ENCODE data around the gene TANC1. TPM values are rescaled to one million over a fixed set of nuclear protein-coding genes. Genes with fewer than 3 reads are reported as not detected.

The TANC1 gene
- total RNA-seq, 1 donor from 2014 or later: 30.3 TPM

DNA sequence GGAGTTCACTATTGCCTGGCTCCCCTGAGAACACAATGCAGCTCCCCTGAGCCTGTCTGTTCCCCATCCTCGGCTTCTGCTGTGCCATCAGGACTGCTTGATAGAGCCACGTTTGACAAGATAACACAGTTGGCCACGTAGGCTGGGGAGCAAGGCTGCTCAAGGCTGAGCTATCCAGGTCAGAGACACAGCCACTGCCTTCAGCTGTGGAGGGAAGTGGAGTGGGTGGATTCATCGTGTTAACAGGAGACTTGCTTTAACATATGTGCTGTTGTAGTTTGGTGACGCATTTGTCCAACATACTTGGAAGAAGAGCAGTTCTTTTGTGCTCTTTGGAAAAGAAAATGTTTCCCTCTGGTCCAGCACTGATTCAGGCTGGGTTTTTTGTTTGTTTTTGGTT is 249.2 kb downstream of the TANC1 start:
- DNase-seq (ENCODE audit: low spot score): no peak

DNA sequence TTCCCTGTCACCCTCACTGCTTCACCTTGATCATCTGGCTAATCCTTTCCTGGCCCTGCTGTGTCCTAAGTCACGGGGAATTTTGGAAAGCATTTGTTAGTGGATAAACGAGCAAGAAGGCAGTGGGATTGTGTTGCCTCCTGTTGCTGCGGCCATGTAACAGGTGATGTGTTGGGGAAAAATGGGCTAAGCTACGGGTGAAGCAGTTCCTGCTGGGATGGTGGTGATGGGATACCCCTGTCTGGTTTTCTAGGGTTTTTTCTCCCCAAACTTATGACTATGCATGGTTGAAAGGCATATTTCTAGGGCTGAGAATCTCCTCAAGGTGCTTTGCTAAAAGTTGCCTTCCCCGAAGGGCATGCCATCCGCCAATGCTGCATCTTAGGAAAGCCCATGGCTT is 249.9 kb downstream of the TANC1 start:
- no peak for DNase-seq (ENCODE audit: low spot score)

DNA sequence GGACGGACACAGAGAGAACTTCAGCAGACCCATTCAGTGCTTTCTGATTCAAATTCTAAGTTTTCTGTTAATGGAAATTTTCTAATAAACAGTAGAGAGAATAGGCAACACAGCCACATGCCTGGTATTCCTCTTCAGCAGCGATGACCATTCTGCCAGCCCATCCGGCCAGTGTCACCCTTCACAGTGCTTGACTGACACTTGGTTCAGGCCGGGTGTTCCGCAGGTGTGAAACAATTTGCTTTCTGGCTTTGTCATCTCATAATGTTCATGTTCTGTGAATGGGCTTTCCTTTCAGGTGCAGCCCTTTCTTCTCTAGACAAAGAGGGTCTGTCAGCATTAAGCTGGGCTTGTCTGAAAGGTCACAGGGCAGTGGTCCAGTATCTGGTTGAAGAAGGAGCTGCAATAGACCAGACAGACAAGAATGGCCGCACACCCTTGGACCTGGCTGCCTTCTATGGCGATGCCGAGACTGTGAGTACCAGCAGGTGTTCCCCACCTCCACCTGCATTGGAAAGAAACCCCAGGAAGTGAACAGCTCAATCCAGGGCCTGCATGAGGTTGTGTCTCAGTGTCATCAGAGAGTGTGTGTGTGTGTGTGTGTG is 251.1 kb downstream of the TANC1 start:
- DNase-seq (ENCODE audit: low spot score): no peak

DNA sequence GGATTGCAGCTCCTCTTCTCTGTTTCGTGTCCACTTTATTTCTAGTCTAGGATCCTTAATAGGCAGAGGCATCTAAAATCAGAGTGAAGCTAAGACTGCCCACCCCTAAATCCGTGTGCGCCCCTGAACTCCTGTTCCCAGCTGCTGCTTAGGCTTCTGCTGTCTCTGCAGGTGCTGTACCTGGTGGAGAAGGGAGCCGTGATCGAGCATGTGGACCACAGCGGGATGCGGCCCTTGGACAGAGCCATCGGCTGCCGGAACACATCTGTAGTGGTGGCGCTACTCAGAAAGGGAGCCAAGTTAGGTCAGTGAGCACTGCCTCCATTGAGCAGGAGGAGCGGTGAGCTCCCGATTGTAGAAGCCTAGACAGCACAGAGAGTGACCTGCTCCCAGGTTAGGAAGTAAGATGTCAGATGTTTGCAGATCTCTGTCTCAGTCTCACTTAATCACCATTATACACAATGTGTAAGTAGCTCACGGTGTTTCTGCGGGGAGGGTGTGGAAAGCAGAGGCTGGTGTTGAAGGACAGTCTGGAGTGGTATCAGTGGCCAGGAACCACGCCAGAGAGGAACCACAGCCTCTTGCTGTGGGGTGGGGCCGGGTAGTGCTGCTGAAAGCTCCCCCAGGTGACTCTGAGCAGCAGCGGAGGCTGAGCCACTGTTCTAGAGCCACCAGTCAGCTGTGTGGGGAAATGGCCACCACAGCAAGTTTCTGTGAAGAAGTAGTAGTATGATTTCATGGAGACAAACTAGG is 255.8 kb downstream of the TANC1 start:
- DNase-seq (ENCODE audit: low spot score): no peak

DNA sequence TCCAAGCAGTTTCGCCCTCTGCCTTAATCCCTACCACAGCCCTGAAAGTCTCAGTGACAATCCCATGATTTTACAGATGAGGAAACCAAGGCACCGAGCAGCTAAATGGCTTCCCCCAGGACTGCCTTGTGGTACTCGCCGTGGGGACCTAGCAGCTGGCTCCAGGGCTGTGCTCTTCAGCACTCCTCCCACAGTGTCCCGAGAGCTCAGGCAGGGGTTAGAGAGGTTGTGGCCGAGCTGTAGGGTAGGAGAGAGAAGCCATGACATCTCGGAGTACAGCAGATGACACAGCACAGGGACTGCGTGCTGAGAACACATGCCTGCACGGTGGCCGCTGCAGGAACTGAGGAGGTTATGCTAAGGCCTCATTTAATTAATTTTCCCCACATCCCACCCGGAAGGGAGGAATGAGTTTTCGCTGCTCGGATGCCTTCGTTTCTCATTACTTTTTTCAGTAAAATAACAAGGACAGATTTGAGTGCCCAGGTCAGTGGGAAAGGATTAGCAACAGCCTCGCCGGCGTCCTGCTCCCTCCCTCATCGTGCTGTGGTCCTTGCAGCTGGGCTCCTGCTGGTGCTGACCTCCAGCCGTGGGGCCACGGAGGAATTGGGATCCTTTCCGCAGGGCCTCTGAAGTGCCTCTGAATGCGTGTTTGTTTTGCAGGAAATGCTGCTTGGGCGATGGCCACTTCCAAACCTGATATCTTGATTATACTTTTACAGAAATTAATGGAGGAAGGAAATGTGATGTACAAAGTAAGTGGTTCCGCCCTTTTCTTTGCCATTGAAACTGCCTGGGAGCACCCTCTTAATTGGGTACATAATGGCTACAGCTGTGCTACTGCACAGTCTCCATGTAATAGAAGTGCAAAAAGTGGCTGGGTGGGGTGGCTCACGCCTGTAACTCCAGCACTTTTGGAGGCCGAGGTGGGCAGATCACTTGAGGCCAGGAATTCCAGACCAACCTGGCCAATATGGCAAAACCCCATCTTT is 256.9 kb downstream of the TANC1 start:
- no peak for DNase-seq (ENCODE audit: low spot score)

DNA sequence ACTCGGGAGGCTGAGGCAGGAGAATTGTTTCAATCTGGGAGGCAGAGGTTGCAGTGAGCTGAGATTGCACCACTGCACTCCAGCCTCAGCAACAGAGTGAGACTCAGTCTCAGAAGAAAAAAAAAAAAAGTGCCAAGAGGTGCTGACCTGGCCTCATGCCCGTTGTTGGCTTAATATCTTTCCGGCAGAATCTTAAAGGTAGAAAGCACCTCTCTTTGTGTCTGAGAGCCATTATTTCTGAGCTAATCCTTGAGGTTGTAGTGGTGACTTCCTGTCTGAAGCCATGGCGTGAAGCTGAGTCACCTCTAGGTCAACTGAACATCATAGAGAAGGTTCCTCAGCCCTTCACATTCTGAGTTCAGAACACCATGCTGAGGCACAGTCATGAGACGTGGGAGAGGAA is 257.6 kb downstream of the TANC1 start:
- no peak for DNase-seq (ENCODE audit: low spot score)

DNA sequence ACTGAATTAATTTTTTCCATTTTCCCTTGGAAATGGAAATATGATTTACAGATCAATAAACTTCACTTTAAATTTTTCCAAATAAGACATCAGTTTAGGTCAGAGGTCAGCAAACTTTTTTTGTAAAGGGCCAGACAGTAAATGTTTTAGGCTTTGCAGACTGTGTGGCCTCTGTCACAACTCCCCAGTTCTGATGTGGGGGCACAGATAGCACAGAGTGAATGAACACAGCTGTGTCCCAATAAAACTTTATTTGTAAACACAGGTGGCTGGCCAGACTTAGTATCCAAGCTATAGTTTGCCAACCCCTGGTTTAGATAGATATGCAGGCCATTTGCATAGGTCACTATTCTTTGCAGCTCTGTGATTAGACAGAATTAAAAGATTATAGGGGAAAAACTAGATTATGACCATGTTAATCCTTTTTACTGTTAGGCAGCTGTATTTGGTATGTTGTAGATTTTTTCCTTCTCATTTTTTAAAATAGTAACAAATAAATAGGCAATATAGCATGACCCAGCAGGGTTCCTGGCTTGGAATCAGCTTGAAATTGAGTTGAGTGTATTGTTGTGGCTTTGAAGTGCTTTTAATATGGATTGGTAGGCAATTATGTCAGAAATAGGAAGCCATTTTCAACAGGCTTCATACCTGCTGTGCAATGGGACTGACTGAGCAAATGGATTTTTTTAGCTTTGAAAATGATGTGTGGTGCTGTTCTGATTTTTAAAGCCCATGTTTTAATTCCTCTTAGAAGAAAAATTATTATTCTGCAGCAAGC is 258.4 kb downstream of the TANC1 start:
- no peak for DNase-seq (ENCODE audit: low spot score)

DNA sequence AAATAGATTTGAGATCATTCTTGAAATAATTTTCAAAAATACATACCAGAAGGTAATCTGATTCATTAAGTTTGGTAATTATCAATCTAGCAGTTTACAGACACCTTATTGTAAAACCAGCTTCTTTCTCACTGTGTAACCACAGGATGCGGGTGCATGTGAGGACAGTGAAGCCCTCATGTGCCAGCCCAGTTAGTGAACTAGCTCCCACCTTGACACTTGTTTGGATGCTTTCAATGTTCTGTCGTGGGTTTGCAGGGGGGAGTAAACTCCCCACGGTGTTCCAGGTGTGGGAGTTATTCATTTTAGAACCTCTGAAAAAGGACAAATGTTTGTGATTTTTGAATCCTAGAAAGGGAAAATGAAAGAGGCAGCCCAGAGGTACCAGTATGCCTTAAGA is 259.0 kb downstream of the TANC1 start:
- no peak for DNase-seq (ENCODE audit: low spot score)

DNA sequence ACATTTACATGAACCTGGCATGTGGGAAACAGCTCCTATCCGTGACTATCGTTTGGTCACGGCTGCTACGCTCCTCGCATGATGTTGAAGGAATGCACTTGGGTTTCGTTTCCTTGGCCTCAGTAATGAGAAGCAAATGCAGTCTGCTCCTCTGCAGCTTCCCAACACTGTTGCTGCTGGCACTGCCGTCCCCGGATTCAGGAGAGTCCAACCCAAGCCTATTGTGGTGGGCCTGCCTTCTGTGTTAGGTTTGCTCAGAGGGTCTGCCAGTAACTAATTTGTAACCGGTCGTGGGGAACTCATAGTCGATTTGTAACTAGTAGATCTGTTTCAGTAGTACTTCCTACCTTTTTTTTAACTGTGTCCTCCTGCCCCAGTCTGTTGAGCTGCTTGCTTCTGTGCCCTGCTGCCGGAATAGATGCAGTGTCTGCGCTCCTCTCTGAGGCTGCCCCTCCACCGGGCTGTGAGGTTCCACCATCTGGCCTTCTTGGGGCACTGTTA is 259.7 kb downstream of the TANC1 start:
- DNase-seq (ENCODE audit: low spot score): no peak

DNA sequence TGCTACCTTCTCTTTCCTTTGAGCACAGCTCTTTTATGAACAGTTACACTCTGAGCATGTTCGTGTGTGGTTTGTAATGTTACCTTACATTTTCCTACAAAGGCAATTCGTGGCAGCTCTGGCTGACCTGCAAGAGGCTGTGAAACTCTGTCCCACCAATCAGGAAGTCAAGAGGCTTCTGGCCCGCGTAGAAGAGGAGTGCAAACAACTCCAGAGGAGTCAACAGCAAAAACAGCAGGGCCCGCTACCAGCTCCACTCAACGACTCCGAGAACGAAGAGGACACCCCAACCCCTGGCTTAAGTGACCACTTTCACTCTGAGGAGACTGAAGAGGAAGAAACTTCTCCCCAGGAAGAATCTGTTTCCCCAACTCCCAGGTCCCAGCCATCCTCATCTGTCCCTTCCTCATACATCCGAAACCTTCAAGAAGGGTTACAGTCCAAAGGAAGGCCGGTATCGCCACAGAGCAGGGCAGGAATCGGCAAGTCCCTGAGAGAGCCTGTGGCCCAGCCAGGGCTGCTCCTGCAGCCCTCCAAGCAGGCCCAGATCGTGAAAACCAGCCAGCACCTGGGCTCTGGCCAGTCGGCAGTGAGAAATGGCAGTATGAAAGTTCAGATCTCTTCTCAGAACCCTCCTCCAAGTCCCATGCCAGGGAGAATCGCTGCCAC is 261.2 kb downstream of the TANC1 start:
- DNase-seq (ENCODE audit: low spot score): no peak

DNA sequence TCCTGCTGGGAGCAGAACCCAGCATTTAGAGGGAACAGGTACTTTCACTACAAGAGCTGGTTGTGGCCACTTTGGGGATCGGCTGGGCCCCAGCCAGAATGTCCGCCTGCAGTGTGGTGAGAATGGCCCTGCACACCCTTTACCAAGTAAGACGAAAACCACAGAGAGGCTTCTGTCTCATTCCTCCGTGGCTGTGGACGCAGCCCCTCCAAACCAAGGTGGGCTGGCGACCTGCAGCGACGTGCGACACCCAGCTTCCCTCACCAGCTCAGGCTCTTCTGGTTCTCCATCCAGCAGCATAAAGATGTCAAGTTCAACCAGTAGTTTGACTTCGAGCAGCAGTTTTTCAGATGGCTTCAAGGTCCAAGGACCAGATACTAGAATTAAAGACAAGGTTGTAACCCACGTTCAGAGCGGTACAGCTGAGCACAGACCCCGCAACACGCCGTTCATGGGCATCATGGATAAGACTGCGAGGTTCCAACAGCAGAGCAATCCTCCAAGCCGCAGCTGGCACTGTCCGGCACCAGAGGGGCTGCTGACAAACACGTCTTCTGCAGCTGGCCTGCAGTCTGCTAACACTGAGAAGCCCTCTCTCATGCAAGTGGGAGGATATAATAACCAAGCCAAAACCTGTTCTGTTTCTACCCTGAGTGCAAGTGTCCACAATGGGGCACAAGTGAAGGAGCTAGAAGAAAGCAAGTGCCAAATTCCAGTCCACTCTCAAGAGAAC is 261.9 kb downstream of the TANC1 start:
- no peak for DNase-seq (ENCODE audit: low spot score)

DNA sequence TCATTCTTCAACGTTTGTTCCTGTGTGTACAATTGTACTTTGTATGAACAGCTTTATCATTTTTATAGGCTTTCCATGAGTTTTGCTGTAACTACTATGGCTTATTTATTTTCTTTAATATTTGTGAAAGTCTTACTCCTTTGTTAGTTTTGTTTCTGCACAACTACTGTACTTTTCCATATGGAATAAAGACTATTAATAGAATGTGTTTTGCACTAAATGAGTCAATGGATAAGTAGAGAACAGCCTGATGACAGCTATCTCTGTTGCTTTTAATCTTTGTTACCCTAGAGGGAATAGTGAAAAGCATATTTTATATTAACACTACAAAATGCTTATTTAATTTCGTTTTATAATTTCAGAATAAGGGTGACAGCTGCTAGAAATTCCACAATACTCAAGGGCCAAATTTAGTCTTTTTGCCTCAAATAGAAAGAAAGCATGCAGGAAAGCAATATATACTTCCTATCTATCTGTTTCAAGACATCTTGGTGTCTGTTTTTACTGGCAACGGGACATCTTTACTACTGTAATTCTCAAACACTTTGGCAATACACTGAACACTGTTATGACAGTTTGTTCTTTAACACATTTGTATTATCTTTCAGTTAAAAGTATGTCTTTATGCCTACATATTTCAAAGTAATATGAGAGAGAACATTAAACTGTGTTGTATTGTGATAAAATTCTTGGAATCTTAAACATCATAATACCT is 264.2 kb downstream of the TANC1 start:
- no peak for DNase-seq (ENCODE audit: low spot score)

DNA sequence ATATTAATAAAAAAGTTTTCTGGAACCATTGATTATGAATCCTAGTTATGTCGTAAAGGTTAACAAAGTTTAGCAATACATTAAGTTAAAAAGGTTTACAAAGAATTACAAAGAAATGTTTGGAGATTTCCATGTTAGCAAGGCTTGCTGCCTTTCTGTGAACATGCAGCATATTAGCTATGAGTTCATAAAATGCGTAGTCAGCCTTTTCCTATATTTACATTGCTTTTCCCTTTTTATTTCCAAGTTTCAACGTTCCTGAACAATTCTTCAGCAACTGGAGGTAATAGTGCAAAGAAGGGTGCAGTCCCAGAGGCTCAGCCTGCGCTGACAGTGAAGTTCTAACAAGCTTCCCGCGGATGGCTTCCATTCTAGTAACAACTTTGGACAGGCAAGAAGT is 266.4 kb downstream of the TANC1 start:
- no peak for DNase-seq (ENCODE audit: low spot score)

DNA sequence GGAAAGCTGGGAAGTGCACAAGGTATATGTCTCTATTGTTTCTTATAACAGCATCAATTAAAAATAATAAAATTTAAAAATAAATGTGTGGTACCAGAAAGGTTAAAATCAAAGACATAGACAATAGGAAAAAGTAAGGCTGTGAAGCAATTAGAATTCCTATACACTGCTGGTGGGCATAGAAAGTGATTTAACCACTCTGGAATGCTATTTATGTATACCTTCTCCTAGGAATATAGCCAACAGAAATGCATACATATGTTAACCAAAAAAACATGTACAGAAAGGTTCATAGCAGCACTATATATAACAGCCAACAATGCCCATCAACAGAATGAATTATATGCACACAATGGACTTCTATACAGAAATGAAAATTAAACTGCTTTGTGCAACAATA is 275.1 kb downstream of the TANC1 start:
- DNase-seq (ENCODE audit: low spot score): no peak

DNA sequence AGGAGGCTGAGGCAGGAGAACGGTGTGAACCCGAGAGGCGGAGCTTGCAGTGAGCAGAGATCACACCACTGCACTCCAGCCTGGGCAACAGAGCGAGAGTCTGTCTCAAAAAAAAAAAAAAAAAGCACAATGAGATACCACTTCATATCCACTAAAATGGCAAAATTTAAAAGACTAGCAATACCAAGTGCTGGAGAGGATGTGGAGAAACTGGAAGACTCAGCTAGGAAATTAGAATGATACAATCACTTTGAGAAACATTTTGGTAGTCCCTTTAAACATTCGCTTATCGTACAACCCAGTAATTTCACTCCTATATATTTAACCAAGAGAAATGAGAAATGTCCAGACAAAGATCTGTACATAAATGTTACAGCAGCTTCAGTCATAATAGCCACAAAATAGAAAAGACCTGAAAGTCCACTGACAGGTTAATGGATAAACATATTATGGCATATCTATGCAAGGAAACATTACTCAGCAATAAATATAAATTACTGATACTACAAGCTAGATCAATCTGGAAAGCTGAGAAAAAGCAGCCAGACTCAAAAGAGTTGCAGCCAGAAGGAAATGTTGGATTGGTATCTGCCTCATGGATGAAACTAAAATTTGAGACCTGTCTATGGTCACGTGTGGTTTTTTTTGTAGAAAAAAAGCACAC is 278.0 kb downstream of the TANC1 start:
- DNase-seq (ENCODE audit: low spot score): no peak

DNA sequence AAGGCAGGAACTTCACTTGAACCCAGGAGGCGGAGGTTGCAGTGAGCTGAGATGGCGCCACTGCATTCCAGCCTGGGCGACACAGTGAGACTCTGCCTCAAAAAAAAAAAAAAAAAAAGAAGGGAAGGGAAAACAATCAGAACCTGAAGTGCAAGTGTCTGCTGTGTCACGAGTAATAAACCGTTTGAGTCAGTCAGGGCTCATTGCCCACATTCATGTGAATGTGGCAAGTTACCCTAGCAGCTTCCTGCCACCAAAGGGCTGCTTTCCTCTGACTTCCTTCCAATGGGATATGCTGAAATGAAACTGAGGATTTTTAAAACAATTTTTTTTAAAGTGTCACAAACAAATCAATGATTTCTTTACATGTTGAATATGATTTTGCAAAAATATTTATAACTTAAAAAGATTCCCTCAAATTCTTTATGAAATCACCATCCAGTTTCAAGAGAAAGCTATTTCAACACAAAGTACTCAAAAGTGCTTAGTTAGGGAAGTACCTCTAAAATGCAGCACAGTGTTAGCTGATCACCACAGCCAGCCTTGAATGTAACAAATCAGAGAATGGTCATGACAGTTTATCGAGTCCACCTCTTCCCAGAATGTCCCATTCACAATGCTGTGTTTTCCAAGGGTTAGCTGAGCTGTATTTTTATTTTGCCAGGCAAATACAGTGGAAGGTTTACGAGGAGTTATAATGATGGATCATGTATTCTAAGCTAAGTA is 281.7 kb downstream of the TANC1 start:
- peak; percentile 46 for DNase-seq (ENCODE audit: low spot score)

DNA sequence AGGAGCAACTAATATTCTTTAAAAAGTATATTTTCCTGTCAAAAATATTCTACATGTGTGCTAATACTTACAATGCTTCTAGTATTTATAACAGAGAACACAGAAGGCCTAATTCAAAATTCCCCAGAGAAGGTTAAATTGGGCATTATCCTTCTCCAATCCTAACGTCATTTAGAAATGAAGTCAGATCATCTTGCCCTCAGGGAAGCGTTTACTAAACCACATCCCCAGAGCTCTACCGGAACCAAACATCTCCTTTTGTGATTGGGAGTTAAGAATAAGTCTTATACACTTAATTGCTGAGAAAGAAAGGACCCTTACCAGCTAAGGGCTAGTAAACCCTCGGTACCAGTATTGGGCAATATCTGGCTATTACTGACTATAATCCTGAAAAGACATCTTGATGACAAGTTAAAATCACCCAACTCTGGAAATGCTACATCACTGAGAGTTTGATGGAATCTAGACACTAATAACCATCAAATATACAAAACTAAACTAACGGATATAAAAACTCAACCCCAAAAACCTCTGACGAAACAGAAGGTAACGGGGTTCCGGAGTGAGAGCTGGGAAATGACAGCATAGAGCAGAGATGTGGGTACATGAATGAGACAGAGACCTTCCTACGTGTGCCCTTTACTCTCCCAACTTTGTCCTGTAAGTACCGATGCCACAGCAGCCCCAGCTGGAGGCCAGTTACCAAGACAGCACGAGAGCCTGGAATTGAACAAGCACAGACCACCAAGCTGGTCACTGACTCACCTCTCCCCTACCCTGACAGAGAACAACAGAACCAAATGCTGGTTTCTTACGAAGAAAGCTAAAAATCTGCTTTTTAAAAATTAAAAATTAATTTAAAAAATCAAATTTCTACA is 283.1 kb downstream of the TANC1 start:
- DNase-seq (ENCODE audit: low spot score): no peak

All from umbilical cord (tissue), 2 donors.